ENCODE data around the gene SH2D7. TPM values are rescaled to one million over a fixed set of nuclear protein-coding genes. Genes with fewer than 3 reads are reported as not detected.

The SH2D7 gene
- polyA plus RNA-seq, result not detected in 2 replicates
- not detected in 2 replicates for polyA minus RNA-seq

GRCh38 chr15:78092261-78093041, at the start of gene SH2D7:
SH2D7 (plus strand) TSS chr15:78092561; CDS start chr15:78092585, 24 bp downstream.
- H3K9me2 ChIP-seq (ENCODE audit: insufficient read depth, low read length), result no peaks in the 10 kb centered on the region
- no peak within 1 kb of the TSS for H3K27ac ChIP-seq (ENCODE audit: low read length)
- no peaks in the 10 kb centered on the region for H3F3A ChIP-seq (ENCODE audit: insufficient read depth, low read length, poor library complexity, severe bottlenecking)
- no peak within 1 kb of the TSS for H2AFZ ChIP-seq (ENCODE audit: low read depth, low read length)
- H4K20me1 ChIP-seq (ENCODE audit: insufficient read depth), result no peaks in the 10 kb centered on the region
- H3K4me3 ChIP-seq (ENCODE audit: low read length), result no peak within 1 kb of the TSS
- no peaks in the 10 kb centered on the region for H3K9me3 ChIP-seq (ENCODE audit: low read length)
- TF ChIP-seq MXI1 (conservative IDR thresholded peaks at IDR 0.05; ENCODE audit: poor library complexity, severe bottlenecking) (no peak), POLR2AphosphoS5 (IDR thresholded peaks at IDR 0.05) (no peak), RAD21 (conservative IDR thresholded peaks at IDR 0.05) (no peak), SMC3 (conservative IDR thresholded peaks at IDR 0.05; ENCODE audit: poor library complexity) (no peak), EZH2 (IDR thresholded peaks at IDR 0.05; ENCODE audit: borderline replicate concordance, insufficient read depth, low read length, poor library complexity, severe bottlenecking) (no peak), TAF1 (IDR thresholded peaks at IDR 0.05; ENCODE audit: low read depth) (no peak), REST (IDR thresholded peaks at IDR 0.05; ENCODE audit: borderline replicate concordance) (no peak), EP300 (conservative IDR thresholded peaks at IDR 0.05; ENCODE audit: poor library complexity, severe bottlenecking) (no peak), CTCF (IDR thresholded peaks at IDR 0.05; ENCODE audit: poor library complexity, severe bottlenecking) (no peak)
- H3K27me3 ChIP-seq (ENCODE audit: insufficient read depth, low read depth, low read length), result no peaks in the 10 kb centered on the region
- H3K79me2 ChIP-seq (replicated peaks; ENCODE audit: insufficient read depth, low read length), result no peaks in the 10 kb centered on the region
- no peak within 1 kb of the TSS for H3K4me2 ChIP-seq (ENCODE audit: low read length)
- no peak within 1 kb of the TSS for H3K9ac ChIP-seq (ENCODE audit: low read length)
- no peaks in the 10 kb centered on the region for H3K36me3 ChIP-seq (ENCODE audit: insufficient read depth, low read length)

- Histone ChIP-seq H3K4me2 (ENCODE audit: low read length) (no peak overlapping the region), H3K9me2 (ENCODE audit: insufficient read depth, low read length) (no peaks in the 10 kb centered on the region), H3K9me3 (ENCODE audit: low read length) (no peaks in the 10 kb centered on the region), H3K4me3 (ENCODE audit: low read length) (no peak overlapping the region), H3K27ac (ENCODE audit: low read length) (no peak overlapping the region), H3F3A (ENCODE audit: insufficient read depth, low read length, poor library complexity, severe bottlenecking) (no peaks in the 10 kb centered on the region), H3K79me2 (replicated peaks; ENCODE audit: insufficient read depth, low read length) (no peaks in the 10 kb centered on the region), H3K36me3 (ENCODE audit: insufficient read depth, low read length) (no peaks in the 10 kb centered on the region), H4K20me1 (ENCODE audit: insufficient read depth) (no peaks in the 10 kb centered on the region), H3K27me3 (ENCODE audit: insufficient read depth, low read depth, low read length) (no peaks in the 10 kb centered on the region), H2AFZ (ENCODE audit: low read depth, low read length) (no peak overlapping the region), H3K9ac (ENCODE audit: low read length) (no peak overlapping the region)
- TF ChIP-seq MXI1 (conservative IDR thresholded peaks at IDR 0.05; ENCODE audit: poor library complexity, severe bottlenecking) (no peak), REST (IDR thresholded peaks at IDR 0.05; ENCODE audit: borderline replicate concordance) (no peak), RAD21 (conservative IDR thresholded peaks at IDR 0.05) (no peak), POLR2AphosphoS5 (IDR thresholded peaks at IDR 0.05) (no peak), EZH2 (IDR thresholded peaks at IDR 0.05; ENCODE audit: borderline replicate concordance, insufficient read depth, low read length, poor library complexity, severe bottlenecking) (no peak)
These were observed 47.8 kb upstream of the SH2D7 start for GRCh38 chr15:78044407-78045155.

Measured in neural cell (in vitro differentiated cells).